DND-41 (cell line): ENCODE results near the gene SNX14.

Source experiments
- ATAC-seq: fragments of 200-7000 bp; cut with Tn5 transposase; 3 replicates; pipeline ENCODE4 v1.9.1; 2021; ENCODE audit warnings: low read depth; ENCODE audit not compliant: insufficient read depth
- DNase-seq: peaks from one replicate; pipeline ENCODE4 v3.0.0-alpha.2; 2020
- H2AFZ ChIP-seq: 2 replicates; pipeline ENCODE4 v1.6.0; 2012; ENCODE audit warnings: low read depth, low read length
- H3K27ac ChIP-seq: 2 replicates; pipeline ENCODE4 v1.5.1; 2012; ENCODE audit warnings: low read length, inconsistent platforms
- H3K27me3 ChIP-seq: fragments of 200-600 bp; sonication (generic); 2 replicates; pipeline ENCODE4 v1.6.0; 2012; ENCODE audit warnings: low read length, mild to moderate bottlenecking, inconsistent platforms; ENCODE audit not compliant: insufficient read depth, poor library complexity
- H3K36me3 ChIP-seq: 2 replicates; pipeline ENCODE4 v1.5.1; 2012; ENCODE audit warnings: low read length, inconsistent platforms; ENCODE audit not compliant: insufficient read depth
- H3K4me1 ChIP-seq: 2 replicates; pipeline ENCODE4 v1.5.1; 2012; ENCODE audit warnings: mild to moderate bottlenecking, low read length; ENCODE audit not compliant: insufficient read depth
- H3K4me2 ChIP-seq: 2 replicates; pipeline ENCODE4 v1.6.0; 2012; ENCODE audit warnings: mild to moderate bottlenecking, moderate library complexity, low read length, inconsistent platforms; ENCODE audit not compliant: insufficient read depth
- H3K4me3 ChIP-seq, 2 experiments: fragments of 200-600 bp in 1 of 2; shearing (Covaris generic) in 1 of 2; 2 replicates each; pipeline ENCODE4 v1.5.1; 2012 to 2016; ENCODE audit warnings: inconsistent platforms in 2 of 2, low read length in 2 of 2, mild to moderate bottlenecking in 2 of 2, low read depth in 1 of 2, moderate library complexity in 1 of 2
- H3K79me2 ChIP-seq: 2 replicates; pipeline ENCODE4 v1.6.0; 2012; ENCODE audit warnings: low read length, inconsistent platforms; ENCODE audit not compliant: insufficient read depth
- H3K9ac ChIP-seq: 2 replicates; pipeline ENCODE4 v1.6.0; 2012; ENCODE audit warnings: low read depth, mild to moderate bottlenecking, inconsistent platforms, low read length, moderate library complexity
- H3K9me3 ChIP-seq: 2 replicates; pipeline ENCODE4 v1.5.1; 2012; ENCODE audit warnings: low read length, moderate library complexity, mild to moderate bottlenecking, inconsistent platforms; ENCODE audit not compliant: insufficient read depth, severe bottlenecking
- H4K20me1 ChIP-seq: 2 replicates; pipeline ENCODE4 v1.6.0; 2012; ENCODE audit warnings: low read length; ENCODE audit not compliant: insufficient read depth
- EZH2 ChIP-seq: IDR thresholded peaks from 3 replicates; pipeline ENCODE4 v1.6.1; 2012; ENCODE audit warnings: borderline replicate concordance, low read depth, mild to moderate bottlenecking, moderate library complexity, low read length, inconsistent platforms; ENCODE audit not compliant: severe bottlenecking
- TF ChIP-seq, protein P1 (sequence below): IDR thresholded peaks from 2 replicates; pipeline ENCODE4 v1.5.1; 2012; ENCODE audit warnings: borderline replicate concordance, low read length, moderate library complexity, mild to moderate bottlenecking; ENCODE audit not compliant: poor library complexity, severe bottlenecking; ENCODE audit errors: extremely low read depth

Gene SNX14

DNA sequence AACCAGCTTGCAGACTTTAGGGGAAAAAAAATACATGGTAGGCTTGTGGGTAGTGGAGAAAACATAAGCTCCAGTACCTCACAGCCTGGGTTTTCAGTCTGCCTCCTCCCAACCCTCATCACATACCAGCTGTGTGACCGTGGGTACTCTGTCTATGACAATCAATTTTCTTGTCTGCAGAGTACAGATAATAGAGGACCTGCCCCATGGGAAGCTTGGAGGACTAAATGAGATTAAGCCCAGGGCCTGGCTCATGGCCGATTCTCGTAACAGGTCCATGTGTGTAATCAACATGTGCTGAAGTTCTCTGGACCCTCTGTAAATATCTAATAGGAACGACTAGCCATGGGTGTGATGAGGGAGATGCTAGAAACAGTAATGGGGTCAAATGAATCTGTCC, 109.8 kb downstream of the SNX14 start:
- Histone ChIP-seq H3K4me2 (no peak overlapping the region), H3K4me1 (no peaks in the 10 kb centered on the region), H3K27ac (no peak overlapping the region), H3K27me3 (no peaks in the 10 kb centered on the region), H3K36me3 (no peaks in the 10 kb centered on the region), H2AFZ (no peak overlapping the region), H3K4me3 (no peak overlapping the region), H4K20me1 (no peaks in the 10 kb centered on the region), H3K9me3 (no peaks in the 10 kb centered on the region), H3K9ac (no peak overlapping the region), H3K79me2 (no peaks in the 10 kb centered on the region)
- DNase-seq, result no peak
- no peak for TF ChIP-seq EZH2
- TF ChIP-seq, protein P1, sequence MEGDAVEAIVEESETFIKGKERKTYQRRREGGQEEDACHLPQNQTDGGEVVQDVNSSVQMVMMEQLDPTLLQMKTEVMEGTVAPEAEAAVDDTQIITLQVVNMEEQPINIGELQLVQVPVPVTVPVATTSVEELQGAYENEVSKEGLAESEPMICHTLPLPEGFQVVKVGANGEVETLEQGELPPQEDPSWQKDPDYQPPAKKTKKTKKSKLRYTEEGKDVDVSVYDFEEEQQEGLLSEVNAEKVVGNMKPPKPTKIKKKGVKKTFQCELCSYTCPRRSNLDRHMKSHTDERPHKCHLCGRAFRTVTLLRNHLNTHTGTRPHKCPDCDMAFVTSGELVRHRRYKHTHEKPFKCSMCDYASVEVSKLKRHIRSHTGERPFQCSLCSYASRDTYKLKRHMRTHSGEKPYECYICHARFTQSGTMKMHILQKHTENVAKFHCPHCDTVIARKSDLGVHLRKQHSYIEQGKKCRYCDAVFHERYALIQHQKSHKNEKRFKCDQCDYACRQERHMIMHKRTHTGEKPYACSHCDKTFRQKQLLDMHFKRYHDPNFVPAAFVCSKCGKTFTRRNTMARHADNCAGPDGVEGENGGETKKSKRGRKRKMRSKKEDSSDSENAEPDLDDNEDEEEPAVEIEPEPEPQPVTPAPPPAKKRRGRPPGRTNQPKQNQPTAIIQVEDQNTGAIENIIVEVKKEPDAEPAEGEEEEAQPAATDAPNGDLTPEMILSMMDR, result no peak
- ATAC-seq, result no peak

DNA sequence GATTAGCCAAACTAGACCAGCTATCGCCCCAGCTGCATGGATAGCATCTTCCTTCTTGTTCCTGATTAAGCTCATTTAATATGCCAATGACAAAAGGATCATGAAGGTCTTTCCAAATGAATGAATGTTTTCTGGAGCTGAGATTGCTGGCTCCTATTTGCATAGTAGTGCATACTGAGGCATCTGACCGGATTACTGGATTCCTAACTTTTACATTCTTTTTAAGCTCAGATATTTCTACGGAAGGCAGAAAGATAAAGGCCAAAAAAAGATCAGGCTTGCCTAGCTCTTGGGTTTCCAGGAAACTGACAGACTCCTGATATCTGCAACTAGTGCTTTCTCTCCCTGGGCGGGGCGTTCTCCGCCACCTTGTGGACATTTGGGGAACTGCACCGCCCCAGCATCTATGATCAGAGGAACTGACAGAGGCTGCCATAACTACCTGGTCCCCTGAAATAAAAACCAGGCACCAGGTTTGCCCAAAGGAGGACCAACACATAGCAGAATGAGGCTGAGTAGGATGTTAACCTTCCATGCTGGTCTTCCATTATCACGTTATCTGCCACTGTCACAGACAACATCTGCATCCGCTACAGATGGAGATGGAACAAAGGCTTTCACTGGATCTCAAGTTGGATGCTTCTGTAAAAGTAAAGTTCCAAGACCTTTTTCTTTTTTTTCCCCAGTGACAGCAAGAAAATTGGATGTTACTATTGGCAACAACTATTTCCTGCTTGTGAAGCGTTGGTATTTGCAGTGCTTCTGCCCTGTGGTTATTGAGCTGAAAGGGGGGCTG, 110.6 kb downstream of the SNX14 start:
- TF ChIP-seq, protein P1, result peak; percentile 99
- no peak for TF ChIP-seq EZH2
- Histone ChIP-seq H2AFZ (no peak overlapping the region), H3K27ac (no peak overlapping the region), H3K27me3 (no peaks in the 10 kb centered on the region), H3K9me3 (no peaks in the 10 kb centered on the region), H3K9ac (no peak overlapping the region), H3K4me2 (no peak overlapping the region), H3K4me3 (no peak overlapping the region), H4K20me1 (no peaks in the 10 kb centered on the region), H3K79me2 (no peaks in the 10 kb centered on the region), H3K4me1 (no peaks in the 10 kb centered on the region), H3K36me3 (no peaks in the 10 kb centered on the region)
- ATAC-seq (peak; percentile 95), DNase-seq (peak; percentile 76)

- Histone ChIP-seq H3K9ac (no peak overlapping the region), H3K4me2 (no peak overlapping the region), H3K27me3 (no peaks in the 10 kb centered on the region), H3K36me3 (no peaks in the 10 kb centered on the region), H3K4me3 (no peak overlapping the region), H3K4me1 (no peaks in the 10 kb centered on the region), H2AFZ (no peak overlapping the region), H3K27ac (no peak overlapping the region), H3K9me3 (no peaks in the 10 kb centered on the region), H4K20me1 (no peaks in the 10 kb centered on the region), H3K79me2 (no peaks in the 10 kb centered on the region)
- DNase-seq (no peak), ATAC-seq (peak; percentile 25; the same call in 1 of the 3 replicates)
- TF ChIP-seq, protein P1, result no peak
- TF ChIP-seq EZH2, result no peak
Observed at GRCh38 chr6:85482206-85482904, 111.3 kb downstream of the SNX14 start.
